Measurements from ENCODE around the gene ARHGAP35.
"Not testable (repeated sequence)": the region's sequence is repeated elsewhere in the genome, so short reads cannot be mapped to it uniquely, and the experiment has no call there.

ARHGAP35 gene

DNA sequence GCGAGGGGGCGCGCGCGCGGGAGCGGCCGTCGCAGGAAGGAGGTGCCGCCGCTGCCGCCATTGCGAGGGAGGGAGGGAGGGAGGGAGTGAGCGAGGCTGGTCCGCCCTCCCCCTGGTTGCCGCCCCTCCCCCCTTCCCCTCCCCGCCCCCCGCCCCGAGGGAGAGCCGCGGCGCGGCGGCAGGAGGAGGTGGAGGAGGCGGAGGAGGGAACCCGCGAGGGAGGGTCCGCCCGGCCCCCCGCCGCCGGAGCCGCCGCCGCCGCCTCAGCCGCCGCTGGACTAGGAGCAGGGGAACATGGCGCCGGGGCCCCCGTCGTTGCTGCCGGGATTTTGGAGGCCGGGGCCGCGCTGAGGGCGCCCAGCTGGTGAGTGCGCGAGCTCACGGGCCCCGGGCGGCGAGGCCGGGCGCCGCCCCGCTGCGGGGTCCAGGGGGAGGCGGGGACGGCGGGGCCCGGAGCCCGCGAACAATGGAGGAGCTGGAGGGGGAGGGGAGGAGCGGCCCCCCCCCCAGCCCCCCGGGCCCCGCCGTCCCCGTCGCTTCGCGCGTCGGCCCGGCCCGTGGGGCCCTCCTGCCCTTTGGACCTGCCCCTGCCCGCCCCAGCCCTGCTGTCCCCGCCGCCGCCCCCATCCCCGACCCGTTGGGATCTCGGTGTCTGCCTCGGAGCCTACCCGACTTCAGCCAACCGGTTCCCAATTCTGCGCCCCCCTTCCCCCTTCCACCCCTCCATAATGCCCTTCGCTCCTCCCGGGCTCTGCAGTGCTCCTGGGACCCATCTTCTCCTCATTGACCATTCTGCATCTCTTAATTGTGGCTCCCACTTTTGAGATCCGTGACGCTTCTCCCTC, at the start of gene ARHGAP35:
ARHGAP35 (plus strand) TSS at position 152 of the 845 bp plus-strand sequence. CDS start 57,679 bp downstream, outside the sequence.
- in situ Hi-C loops (cut with MboI; ENCODE audit: low sequenced_read_pairs) = loop anchor here (25.0 kb wide), 1 partner anchor 126 kb away; no protein-coding TSS in a partner anchor

GRCh38 chr19:46812977-46813838, 47.6 kb upstream of the ARHGAP35 start:
- in situ Hi-C loops (cut with MboI; ENCODE audit: low sequenced_read_pairs) = no loop called here

DNA sequence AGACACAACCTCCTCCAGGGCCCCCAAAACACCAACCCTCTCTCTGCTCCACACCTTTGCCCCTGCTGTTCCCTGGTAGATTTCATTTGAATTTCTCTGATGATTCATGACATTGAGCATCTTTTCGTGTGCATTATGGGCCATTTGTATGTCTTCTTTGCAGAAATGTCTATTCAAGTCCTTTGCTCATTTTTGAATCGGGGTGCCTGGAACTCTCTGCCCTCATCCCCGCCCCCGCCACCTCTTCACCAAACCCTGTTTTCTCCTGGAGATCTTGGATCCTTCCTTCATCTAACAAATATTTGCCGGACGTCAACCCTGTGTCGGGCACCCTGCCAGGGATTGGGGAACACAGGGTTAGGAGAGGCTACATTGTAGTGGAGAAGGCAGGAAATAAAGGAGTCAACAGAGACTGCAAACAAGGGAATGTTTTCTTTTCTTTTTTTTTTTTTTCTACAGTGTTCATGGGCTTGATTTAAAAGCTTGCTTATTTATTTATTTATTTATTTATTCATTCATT, 46.9 kb upstream of the ARHGAP35 start:
- in situ Hi-C loops (cut with MboI; ENCODE audit: low sequenced_read_pairs) = no loop called here

GRCh38 chr19:46815833-46816627, 44.8 kb upstream of the ARHGAP35 start:
- in situ Hi-C loops (cut with MboI; ENCODE audit: low sequenced_read_pairs) = no loop called here

GRCh38 chr19:46818812-46819211, 42.0 kb upstream of the ARHGAP35 start:
- in situ Hi-C loops (cut with MboI; ENCODE audit: low sequenced_read_pairs) = no loop called here

- in situ Hi-C loops (cut with MboI; ENCODE audit: low sequenced_read_pairs) = no loop called here
Measured at GRCh38 chr19:46821512-46822409, 39.0 kb upstream of the ARHGAP35 start.

- in situ Hi-C loops (cut with MboI; ENCODE audit: low sequenced_read_pairs) = not testable (repeated sequence)
Measured at GRCh38 chr19:46822410-46822787, 38.4 kb upstream of the ARHGAP35 start.

- in situ Hi-C loops (cut with MboI; ENCODE audit: low sequenced_read_pairs) = no loop called here
Measured at GRCh38 chr19:46823049-46823448, 37.7 kb upstream of the ARHGAP35 start.

GRCh38 chr19:46824890-46825730, 35.7 kb upstream of the ARHGAP35 start:
- in situ Hi-C loops (cut with MboI; ENCODE audit: low sequenced_read_pairs) = no loop called here

GRCh38 chr19:46825731-46826055, 35.1 kb upstream of the ARHGAP35 start:
- in situ Hi-C loops (cut with MboI; ENCODE audit: low sequenced_read_pairs) = no loop called here

DNA sequence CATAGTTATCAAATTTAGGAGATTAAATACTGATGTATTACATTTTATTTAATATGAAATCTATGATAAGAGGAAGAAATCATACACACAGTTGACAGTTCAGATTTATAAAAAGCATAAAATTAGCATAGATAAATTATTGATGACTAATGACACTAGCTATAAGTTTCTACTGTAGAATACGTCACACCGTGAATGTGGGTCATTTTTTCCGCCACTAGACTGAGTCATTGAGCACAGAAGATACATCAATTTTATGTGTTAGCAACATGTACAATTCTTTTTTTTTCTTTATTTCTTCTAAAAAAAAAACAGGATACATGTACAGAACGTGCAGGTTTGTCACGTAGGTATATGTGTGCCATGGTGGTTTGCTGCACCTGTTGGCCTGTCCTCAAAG, 32.3 kb upstream of the ARHGAP35 start:
- in situ Hi-C loops (cut with MboI; ENCODE audit: low sequenced_read_pairs) = no loop called here

GRCh38 chr19:46830864-46831263, 29.9 kb upstream of the ARHGAP35 start:
- in situ Hi-C loops (cut with MboI; ENCODE audit: low sequenced_read_pairs) = no loop called here

- in situ Hi-C loops (cut with MboI; ENCODE audit: low sequenced_read_pairs) = no loop called here
Measured at GRCh38 chr19:46834121-46834520, 26.7 kb upstream of the ARHGAP35 start.

DNA sequence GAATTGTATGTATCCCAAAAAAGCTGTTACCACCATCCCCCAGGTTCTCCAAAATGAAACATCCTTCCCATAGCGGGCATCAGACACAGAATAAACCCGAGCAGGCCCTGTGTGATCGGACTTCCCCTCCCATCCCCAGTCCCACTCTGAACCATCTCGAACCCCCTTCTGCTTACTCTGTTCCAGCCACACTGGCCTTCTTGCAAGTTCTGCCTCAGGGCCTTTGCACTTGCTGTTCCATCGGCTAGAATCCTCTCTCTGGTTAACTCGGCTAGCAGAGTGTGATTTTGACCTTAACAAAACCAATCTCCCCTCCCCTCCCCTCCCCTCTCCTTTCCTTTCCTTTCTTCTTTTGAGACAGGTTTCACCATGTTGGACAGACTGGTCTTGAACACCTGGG, 25.8 kb upstream of the ARHGAP35 start:
- in situ Hi-C loops (cut with MboI; ENCODE audit: low sequenced_read_pairs) = no loop called here

- in situ Hi-C loops (cut with MboI; ENCODE audit: low sequenced_read_pairs) = no loop called here
Measured at GRCh38 chr19:46838160-46838559, 22.6 kb upstream of the ARHGAP35 start.

GRCh38 chr19:46839752-46840497, 20.9 kb upstream of the ARHGAP35 start:
- in situ Hi-C loops (cut with MboI; ENCODE audit: low sequenced_read_pairs) = no loop called here

GRCh38 chr19:46840498-46840942, 20.3 kb upstream of the ARHGAP35 start:
- in situ Hi-C loops (cut with MboI; ENCODE audit: low sequenced_read_pairs) = no loop called here

- in situ Hi-C loops (cut with MboI; ENCODE audit: low sequenced_read_pairs) = no loop called here
Measured at GRCh38 chr19:46841458-46842083, 19.2 kb upstream of the ARHGAP35 start.
